ENCODE results near the gene GABRB3.

Gene GABRB3

DNA sequence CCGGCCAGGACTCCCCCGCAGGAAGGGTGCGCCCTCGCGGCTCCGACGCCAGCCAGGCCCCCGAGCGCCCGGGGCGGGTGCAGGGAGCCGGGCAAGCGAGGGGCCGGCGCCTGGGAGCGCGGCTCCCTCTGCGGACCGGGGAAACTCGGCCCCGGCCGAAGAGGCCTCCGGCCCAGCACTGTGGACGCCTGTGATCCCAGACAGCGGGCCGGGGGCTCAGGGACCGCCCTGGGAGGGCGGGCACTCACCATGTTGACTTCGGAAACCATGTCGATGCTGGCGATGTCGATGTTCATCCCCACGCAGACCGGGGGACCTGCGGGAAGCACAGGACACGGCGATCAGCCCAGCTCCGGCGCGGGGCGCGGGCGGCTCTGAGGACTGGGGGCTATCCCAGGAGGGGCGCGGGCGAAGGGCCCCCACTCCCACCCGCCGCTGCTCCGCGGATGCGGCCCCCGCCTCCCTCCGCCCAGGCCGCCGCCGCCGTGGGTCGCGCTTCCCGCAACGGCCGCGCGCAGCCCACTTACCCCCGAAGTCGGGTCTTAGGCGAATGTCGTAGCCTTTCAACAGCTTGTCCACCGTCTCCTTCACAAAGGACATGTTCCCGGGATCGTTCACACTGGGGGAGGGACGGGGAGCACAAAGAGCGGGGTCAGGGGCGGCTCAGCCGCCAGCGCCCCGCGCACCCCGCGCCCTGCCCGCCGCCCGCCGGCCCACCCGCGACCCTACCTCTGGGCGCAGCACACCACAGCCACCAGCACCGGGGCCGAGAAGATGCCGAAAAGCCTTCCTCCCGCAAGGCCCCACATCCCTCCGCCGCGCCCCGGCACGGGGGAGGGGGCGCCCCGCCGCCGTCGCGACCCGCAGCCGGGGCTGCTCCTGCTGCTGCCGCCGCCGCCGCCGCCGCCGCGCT, at the start of gene GABRB3:
GABRB3 (minus strand) TSS at position 913 of the 913 bp plus-strand sequence.
- Histone ChIP-seq H3K79me2 (ENCODE audit: insufficient read depth, low read length) (no peaks in the 10 kb centered on the region), H3K27me3 (ENCODE audit: insufficient read depth, low read length, poor library complexity, severe bottlenecking) (no peaks in the 10 kb centered on the region), H3K36me3 (ENCODE audit: insufficient read depth, low read length) (no peaks in the 10 kb centered on the region), H3F3A (ENCODE audit: low read depth) (no peaks in the 10 kb centered on the region), H3K4me1 (ENCODE audit: insufficient read depth, low read length, poor library complexity, severe bottlenecking) (no peaks in the 10 kb centered on the region), H3K9ac (ENCODE audit: low read depth, low read length, poor library complexity, severe bottlenecking) (no peak within 1 kb of the TSS), H4K20me1 (ENCODE audit: insufficient read depth, low read length, poor library complexity, severe bottlenecking) (no peaks in the 10 kb centered on the region), H2AFZ (ENCODE audit: low read length) (no peak within 1 kb of the TSS), H3K4me2 (ENCODE audit: low read depth, low read length, poor library complexity, severe bottlenecking) (no peak within 1 kb of the TSS), H3K9me3 (ENCODE audit: insufficient read depth, low read depth, low read length) (peaks cover 2% of the 10 kb centered on the region; the same call in 1 of the 2 replicates), H3K4me3 (ENCODE audit: low read length, poor library complexity, severe bottlenecking) (no peak within 1 kb of the TSS), H3K9me2 (replicated peaks; ENCODE audit: low read depth, low read length) (no peaks in the 10 kb centered on the region)
- TF ChIP-seq, protein P1, sequence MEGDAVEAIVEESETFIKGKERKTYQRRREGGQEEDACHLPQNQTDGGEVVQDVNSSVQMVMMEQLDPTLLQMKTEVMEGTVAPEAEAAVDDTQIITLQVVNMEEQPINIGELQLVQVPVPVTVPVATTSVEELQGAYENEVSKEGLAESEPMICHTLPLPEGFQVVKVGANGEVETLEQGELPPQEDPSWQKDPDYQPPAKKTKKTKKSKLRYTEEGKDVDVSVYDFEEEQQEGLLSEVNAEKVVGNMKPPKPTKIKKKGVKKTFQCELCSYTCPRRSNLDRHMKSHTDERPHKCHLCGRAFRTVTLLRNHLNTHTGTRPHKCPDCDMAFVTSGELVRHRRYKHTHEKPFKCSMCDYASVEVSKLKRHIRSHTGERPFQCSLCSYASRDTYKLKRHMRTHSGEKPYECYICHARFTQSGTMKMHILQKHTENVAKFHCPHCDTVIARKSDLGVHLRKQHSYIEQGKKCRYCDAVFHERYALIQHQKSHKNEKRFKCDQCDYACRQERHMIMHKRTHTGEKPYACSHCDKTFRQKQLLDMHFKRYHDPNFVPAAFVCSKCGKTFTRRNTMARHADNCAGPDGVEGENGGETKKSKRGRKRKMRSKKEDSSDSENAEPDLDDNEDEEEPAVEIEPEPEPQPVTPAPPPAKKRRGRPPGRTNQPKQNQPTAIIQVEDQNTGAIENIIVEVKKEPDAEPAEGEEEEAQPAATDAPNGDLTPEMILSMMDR (conservative IDR thresholded peaks at IDR 0.05; ENCODE audit: low read length): no peak
- no peak for TF ChIP-seq EZH2phosphoT487 (IDR thresholded peaks at IDR 0.05; ENCODE audit: borderline replicate concordance)

DNA sequence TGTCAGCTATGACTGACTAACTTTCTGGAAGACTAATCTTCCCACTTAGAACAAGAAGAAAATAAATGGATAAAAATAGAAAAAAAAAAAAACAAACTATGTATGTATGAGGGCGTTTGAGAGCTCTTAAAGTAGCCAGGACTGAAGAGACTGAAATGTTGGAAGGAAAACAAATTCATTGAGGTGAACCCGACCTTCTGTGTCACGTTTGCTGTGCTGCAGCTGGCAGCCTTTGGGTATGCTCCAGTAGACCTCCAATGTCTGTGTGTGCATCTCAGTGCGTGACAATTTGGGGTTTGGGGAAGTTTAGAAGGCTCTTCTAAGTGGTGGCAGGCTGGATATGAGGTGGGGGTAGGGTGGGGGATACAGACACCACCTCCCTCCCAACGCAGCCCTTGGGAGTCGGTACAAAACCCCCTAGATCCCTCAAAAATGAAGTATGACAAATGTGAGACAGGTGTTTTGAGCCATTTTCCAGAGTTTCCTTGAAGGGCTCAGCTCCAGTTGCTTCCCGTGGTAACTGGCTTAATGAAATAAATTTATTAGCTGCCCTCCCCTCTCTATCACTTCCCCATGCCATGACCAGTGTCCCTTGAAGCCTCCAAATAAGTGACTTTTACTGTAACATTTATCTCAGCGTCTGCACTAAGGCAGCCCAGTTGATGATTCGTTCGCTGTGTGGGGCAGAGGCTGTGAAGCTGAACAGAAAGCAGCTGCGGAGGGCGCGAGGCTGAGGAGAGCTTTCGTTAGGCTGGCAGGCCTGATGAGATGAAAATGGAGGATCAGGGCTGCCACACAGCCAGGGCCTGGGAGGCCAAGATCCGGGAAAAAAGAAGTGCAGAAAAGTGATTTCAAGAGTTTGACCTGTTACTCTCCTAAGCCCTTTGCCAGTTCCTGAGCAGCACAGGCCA, 34.9 kb upstream of the GABRB3 start:
- no peak overlapping the region for H2AFZ ChIP-seq (ENCODE audit: low read length)

DNA sequence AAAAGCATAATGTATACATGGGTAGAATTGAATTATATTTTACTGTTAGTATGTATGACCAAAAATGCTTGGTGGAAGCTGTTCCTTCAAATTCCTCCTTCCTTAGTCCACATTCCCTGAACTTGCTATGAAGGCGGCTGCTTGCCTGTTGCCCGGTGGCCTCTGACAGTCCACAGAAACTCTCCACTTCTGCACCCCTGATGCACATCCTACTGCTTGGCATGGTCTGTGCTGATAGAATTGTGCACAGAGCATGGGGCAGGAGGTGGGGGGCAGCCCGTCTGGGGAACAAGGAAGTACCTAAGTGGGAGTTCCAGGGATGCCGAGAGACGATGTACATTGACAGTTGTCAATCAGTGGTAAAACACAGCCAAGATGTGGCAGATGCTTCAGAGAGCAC, 33.7 kb upstream of the GABRB3 start:
- H3K4me1 ChIP-seq (ENCODE audit: insufficient read depth, low read length, poor library complexity, severe bottlenecking): no peaks in the 10 kb centered on the region
- no peak overlapping the region for H3K4me2 ChIP-seq (ENCODE audit: low read depth, low read length, poor library complexity, severe bottlenecking)
- H3K36me3 ChIP-seq (ENCODE audit: insufficient read depth, low read length): no peaks in the 10 kb centered on the region
- H3K79me2 ChIP-seq (ENCODE audit: insufficient read depth, low read length): no peaks in the 10 kb centered on the region
- H3K4me3 ChIP-seq (ENCODE audit: low read length, poor library complexity, severe bottlenecking): no peak overlapping the region
- H4K20me1 ChIP-seq (ENCODE audit: insufficient read depth, low read length, poor library complexity, severe bottlenecking): no peaks in the 10 kb centered on the region
- H2AFZ ChIP-seq (ENCODE audit: low read length): no peak overlapping the region
- TF ChIP-seq, protein P1 (conservative IDR thresholded peaks at IDR 0.05; ENCODE audit: low read length): no peak
- TF ChIP-seq EZH2phosphoT487 (IDR thresholded peaks at IDR 0.05; ENCODE audit: borderline replicate concordance): no peak
- H3K9ac ChIP-seq (ENCODE audit: low read depth, low read length, poor library complexity, severe bottlenecking): no peak overlapping the region
- no peaks in the 10 kb centered on the region for H3F3A ChIP-seq (ENCODE audit: low read depth)
- no peaks in the 10 kb centered on the region for H3K9me3 ChIP-seq (ENCODE audit: insufficient read depth, low read depth, low read length)
- no peaks in the 10 kb centered on the region for H3K27me3 ChIP-seq (ENCODE audit: insufficient read depth, low read length, poor library complexity, severe bottlenecking)
- H3K9me2 ChIP-seq (replicated peaks; ENCODE audit: low read depth, low read length): no peaks in the 10 kb centered on the region

More for the DNA sequence above, 34.9 kb upstream of the GABRB3 start:
- no peak overlapping the region for H3K4me3 ChIP-seq (ENCODE audit: low read length, poor library complexity, severe bottlenecking)
- H3K9me3 ChIP-seq (ENCODE audit: insufficient read depth, low read depth, low read length): no peaks in the 10 kb centered on the region
- no peak overlapping the region for H3K9ac ChIP-seq (ENCODE audit: low read depth, low read length, poor library complexity, severe bottlenecking)
- no peaks in the 10 kb centered on the region for H3F3A ChIP-seq (ENCODE audit: low read depth)
- no peaks in the 10 kb centered on the region for H3K9me2 ChIP-seq (replicated peaks; ENCODE audit: low read depth, low read length)
- H3K27me3 ChIP-seq (ENCODE audit: insufficient read depth, low read length, poor library complexity, severe bottlenecking): no peaks in the 10 kb centered on the region
- H4K20me1 ChIP-seq (ENCODE audit: insufficient read depth, low read length, poor library complexity, severe bottlenecking): no peaks in the 10 kb centered on the region
- no peak for TF ChIP-seq EZH2phosphoT487 (IDR thresholded peaks at IDR 0.05; ENCODE audit: borderline replicate concordance)
- TF ChIP-seq, protein P1 (conservative IDR thresholded peaks at IDR 0.05; ENCODE audit: low read length): no peak
- H3K79me2 ChIP-seq (ENCODE audit: insufficient read depth, low read length): no peaks in the 10 kb centered on the region
- no peaks in the 10 kb centered on the region for H3K4me1 ChIP-seq (ENCODE audit: insufficient read depth, low read length, poor library complexity, severe bottlenecking)
- no peak overlapping the region for H3K4me2 ChIP-seq (ENCODE audit: low read depth, low read length, poor library complexity, severe bottlenecking)
- H3K36me3 ChIP-seq (ENCODE audit: insufficient read depth, low read length): no peaks in the 10 kb centered on the region
